Measurements from ENCODE around the gene A3GALT2.

Gene A3GALT2

DNA sequence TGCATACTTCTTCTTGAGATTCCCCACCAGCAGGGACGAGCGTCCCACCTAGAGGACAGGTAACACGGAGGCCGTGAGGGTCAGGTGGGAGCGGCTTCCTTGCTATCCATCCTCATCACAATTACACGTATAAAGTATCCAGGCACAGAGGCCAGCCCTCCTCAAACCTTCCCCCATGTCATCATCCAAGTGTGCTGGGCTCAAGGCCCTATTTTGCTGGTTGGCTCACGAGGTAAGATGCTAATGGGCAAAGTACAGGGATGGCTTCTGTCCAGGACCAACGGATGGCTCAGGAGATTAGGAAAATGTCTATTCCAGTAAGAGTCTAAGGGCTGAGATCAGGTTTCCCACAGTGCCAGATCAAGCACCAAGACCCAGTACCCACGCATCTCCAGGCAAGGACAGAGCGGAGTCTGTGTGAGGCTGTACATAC is 11.5 kb upstream of the A3GALT2 start:
- peaks cover 78% of the 10 kb centered on the region for H3K36me3 ChIP-seq (ENCODE audit: insufficient read depth, insufficient read length, low read length)
- H3K4me1 ChIP-seq (ENCODE audit: insufficient read depth, insufficient read length), result no peaks in the 10 kb centered on the region
- no peaks in the 10 kb centered on the region for H3K27me3 ChIP-seq (ENCODE audit: insufficient read depth, insufficient read length)
- TF ChIP-seq YY1 (IDR thresholded peaks at IDR 0.05; ENCODE audit: insufficient read depth, insufficient read length) (no peak), SUZ12 (IDR thresholded peaks at IDR 0.05; ENCODE audit: extremely low read depth, insufficient read depth, insufficient read length) (no peak), ZNF274 (IDR thresholded peaks at IDR 0.05; ENCODE audit: low read depth, low read length) (no peak)
- no peak for DNase-seq (ENCODE audit: low read depth, low spot score)
- no peak overlapping the region for H3K4me3 ChIP-seq (ENCODE audit: insufficient read length, low read depth)
- H3K9ac ChIP-seq (ENCODE audit: insufficient read length, low read depth), result no peak overlapping the region
- no peaks in the 10 kb centered on the region for H3K9me3 ChIP-seq (ENCODE audit: insufficient read depth, low read length)

- peaks cover 85% of the 10 kb centered on the region for H3K36me3 ChIP-seq (ENCODE audit: insufficient read depth, insufficient read length, low read length)
- H3K9me3 ChIP-seq (ENCODE audit: insufficient read depth, low read length), result no peaks in the 10 kb centered on the region
- DNase-seq (ENCODE audit: low read depth, low spot score), result no peak
- H3K27me3 ChIP-seq (ENCODE audit: insufficient read depth, insufficient read length), result no peaks in the 10 kb centered on the region
- no peaks in the 10 kb centered on the region for H3K4me1 ChIP-seq (ENCODE audit: insufficient read depth, insufficient read length)
- H3K9ac ChIP-seq (ENCODE audit: insufficient read length, low read depth), result no peak overlapping the region
- no peak for TF ChIP-seq SUZ12 (IDR thresholded peaks at IDR 0.05; ENCODE audit: extremely low read depth, insufficient read depth, insufficient read length)
- TF ChIP-seq ZNF274 (IDR thresholded peaks at IDR 0.05; ENCODE audit: low read depth, low read length), result no peak
- TF ChIP-seq YY1 (IDR thresholded peaks at IDR 0.05; ENCODE audit: insufficient read depth, insufficient read length), result no peak
- H3K4me3 ChIP-seq (ENCODE audit: insufficient read length, low read depth), result no peak overlapping the region
Measured at GRCh38 chr1:33331444-33332356, 10.8 kb upstream of the A3GALT2 start.

GRCh38 chr1:33330906-33331305 is 10.0 kb upstream of the A3GALT2 start:
- no peak overlapping the region for H3K4me3 ChIP-seq (ENCODE audit: insufficient read length, low read depth)
- H3K27me3 ChIP-seq (ENCODE audit: insufficient read depth, insufficient read length), result no peaks in the 10 kb centered on the region
- TF ChIP-seq ZNF274 (IDR thresholded peaks at IDR 0.05; ENCODE audit: low read depth, low read length) (no peak), YY1 (IDR thresholded peaks at IDR 0.05; ENCODE audit: insufficient read depth, insufficient read length) (no peak), SUZ12 (IDR thresholded peaks at IDR 0.05; ENCODE audit: extremely low read depth, insufficient read depth, insufficient read length) (no peak)
- peaks cover 93% of the 10 kb centered on the region for H3K36me3 ChIP-seq (ENCODE audit: insufficient read depth, insufficient read length, low read length)
- H3K4me1 ChIP-seq (ENCODE audit: insufficient read depth, insufficient read length), result no peaks in the 10 kb centered on the region
- no peak overlapping the region for H3K9ac ChIP-seq (ENCODE audit: insufficient read length, low read depth)
- no peak for DNase-seq (ENCODE audit: low read depth, low spot score)
- no peaks in the 10 kb centered on the region for H3K9me3 ChIP-seq (ENCODE audit: insufficient read depth, low read length)

DNA sequence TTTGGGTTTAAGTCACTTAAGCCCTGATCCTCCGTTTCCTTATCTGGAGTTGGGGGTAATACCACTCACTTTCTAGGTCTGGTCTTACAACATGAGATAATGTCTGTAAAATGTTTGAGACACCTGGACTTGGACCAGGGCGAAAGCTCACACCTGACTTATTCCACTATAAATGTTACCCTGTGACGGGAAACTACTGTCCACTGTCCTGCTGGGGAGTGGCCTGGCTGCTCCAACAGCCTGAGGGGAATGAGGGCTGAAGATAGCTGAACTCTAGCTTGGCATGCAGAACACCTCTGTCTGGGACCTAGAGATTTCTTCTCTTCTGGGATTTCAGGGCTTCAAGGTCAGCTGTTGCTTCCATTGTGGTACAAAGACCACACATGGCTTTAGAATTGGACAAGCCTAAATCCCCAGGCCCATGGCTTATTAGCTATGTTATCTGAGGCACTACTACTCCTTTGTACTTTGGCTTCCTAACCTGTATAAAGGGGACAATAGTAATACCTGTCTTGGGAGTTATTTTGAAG is 9.5 kb upstream of the A3GALT2 start:
- Histone ChIP-seq H3K4me1 (ENCODE audit: insufficient read depth, insufficient read length) (no peaks in the 10 kb centered on the region), H3K36me3 (ENCODE audit: insufficient read depth, insufficient read length, low read length) (peaks cover 98% of the 10 kb centered on the region), H3K4me3 (ENCODE audit: insufficient read length, low read depth) (no peak overlapping the region), H3K9me3 (ENCODE audit: insufficient read depth, low read length) (no peaks in the 10 kb centered on the region), H3K9ac (ENCODE audit: insufficient read length, low read depth) (no peak overlapping the region), H3K27me3 (ENCODE audit: insufficient read depth, insufficient read length) (no peaks in the 10 kb centered on the region)
- TF ChIP-seq SUZ12 (IDR thresholded peaks at IDR 0.05; ENCODE audit: extremely low read depth, insufficient read depth, insufficient read length) (no peak), ZNF274 (IDR thresholded peaks at IDR 0.05; ENCODE audit: low read depth, low read length) (no peak), YY1 (IDR thresholded peaks at IDR 0.05; ENCODE audit: insufficient read depth, insufficient read length) (no peak)
- DNase-seq (ENCODE audit: low read depth, low spot score), result no peak

DNA sequence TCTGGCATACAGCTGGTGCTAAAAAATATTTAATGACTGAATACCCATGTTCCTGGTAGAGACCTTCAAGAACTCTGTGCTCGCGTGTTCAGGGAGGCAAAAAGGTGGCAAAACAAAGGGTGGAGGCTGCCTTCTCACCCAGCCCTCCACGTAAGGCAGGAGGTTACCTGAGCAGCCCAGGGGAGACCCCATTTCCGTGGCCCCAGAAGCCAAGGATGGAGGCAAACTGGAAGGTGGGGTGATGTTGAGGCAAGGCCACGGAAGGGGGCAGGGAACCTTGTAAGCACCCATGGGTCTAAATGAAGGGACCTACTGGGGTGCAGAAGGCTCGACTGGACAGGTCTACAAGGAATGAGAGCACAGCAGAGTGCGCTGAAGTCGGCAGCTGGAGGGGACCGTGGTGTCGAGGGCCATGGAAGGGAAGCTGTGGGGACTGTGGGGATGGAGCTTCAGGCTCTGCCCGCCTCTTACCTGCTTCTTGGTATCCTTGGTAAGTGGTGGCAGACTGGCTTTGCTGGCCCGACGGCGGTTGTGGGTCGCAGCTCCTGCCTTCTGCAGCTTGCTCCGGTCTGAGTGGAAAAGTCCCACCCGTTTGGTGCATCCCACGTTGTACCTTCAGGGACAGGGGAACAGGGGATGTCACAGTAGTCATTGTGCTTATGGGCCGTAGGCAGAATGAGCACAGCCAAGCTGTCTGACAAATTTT is 8.9 kb upstream of the A3GALT2 start:
- Histone ChIP-seq H3K9me3 (ENCODE audit: insufficient read depth, low read length) (no peaks in the 10 kb centered on the region), H3K36me3 (ENCODE audit: insufficient read depth, insufficient read length, low read length) (peaks cover 100% of the 10 kb centered on the region), H3K4me1 (ENCODE audit: insufficient read depth, insufficient read length) (peaks cover 2% of the 10 kb centered on the region), H3K9ac (ENCODE audit: insufficient read length, low read depth) (no peak overlapping the region), H3K27me3 (ENCODE audit: insufficient read depth, insufficient read length) (no peaks in the 10 kb centered on the region), H3K4me3 (ENCODE audit: insufficient read length, low read depth) (no peak overlapping the region)
- no peak for TF ChIP-seq SUZ12 (IDR thresholded peaks at IDR 0.05; ENCODE audit: extremely low read depth, insufficient read depth, insufficient read length)
- no peak for DNase-seq (ENCODE audit: low read depth, low spot score)

DNA sequence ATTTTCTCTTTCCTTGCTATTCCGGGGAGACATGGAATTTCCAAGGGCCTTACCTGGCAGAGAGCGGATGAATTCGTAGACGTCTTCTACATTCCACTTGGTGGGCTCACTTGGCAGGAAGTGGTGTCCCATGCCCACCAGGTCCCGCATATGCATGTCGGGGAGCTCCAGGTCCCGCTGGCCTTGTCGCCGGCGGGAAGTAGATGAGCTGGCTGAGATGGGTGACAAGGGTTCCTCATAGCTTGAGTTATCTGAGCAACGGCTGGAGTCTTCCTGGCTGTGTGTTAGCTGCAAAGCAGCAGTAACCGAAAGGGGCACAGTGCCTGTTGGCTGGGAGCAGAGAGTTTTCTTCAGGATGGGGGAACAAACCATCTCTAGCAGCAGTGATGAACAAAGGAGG is 7.9 kb upstream of the A3GALT2 start:
- Histone ChIP-seq H3K27me3 (ENCODE audit: insufficient read depth, insufficient read length) (no peaks in the 10 kb centered on the region), H3K4me1 (ENCODE audit: insufficient read depth, insufficient read length) (peaks cover 3% of the 10 kb centered on the region), H3K4me3 (ENCODE audit: insufficient read length, low read depth) (no peak overlapping the region), H3K36me3 (ENCODE audit: insufficient read depth, insufficient read length, low read length) (peaks cover 100% of the 10 kb centered on the region), H3K9ac (ENCODE audit: insufficient read length, low read depth) (no peak overlapping the region), H3K9me3 (ENCODE audit: insufficient read depth, low read length) (no peaks in the 10 kb centered on the region)
- no peak for DNase-seq (ENCODE audit: low read depth, low spot score)
- TF ChIP-seq SUZ12 (IDR thresholded peaks at IDR 0.05; ENCODE audit: extremely low read depth, insufficient read depth, insufficient read length), result no peak

Data from NT2/D1 (cell line).